Pancreas (tissue), 10 donors: ENCODE data around the gene RIN3. TPM values are rescaled to one million over a fixed set of nuclear protein-coding genes. Genes with fewer than 3 reads are reported as not detected.
"Not testable (repeated sequence)": the region's sequence is repeated elsewhere in the genome, so short reads cannot be mapped to it uniquely, and the experiment has no call there.

Source experiments
- ATAC-seq, 4 donors: fragments of 200-7000 bp; cut with Tn5 transposase; one replicate each; pipeline versions ENCODE4 v1.8.0 to v1.9.1; 2020; ENCODE audit warnings: mild to moderate bottlenecking in 4 of 4, moderate library complexity in 4 of 4
- DNase-seq, 6 donors: peaks; one replicate each; pipeline ENCODE4 v3.0.0-alpha.2; 2020
- FAIRE-seq: peaks from 2 replicates; lab custom pipeline; 2012; peaks lifted over from hg19 to GRCh38; lab: Jason Lieb, UNC
- H3K27ac ChIP-seq, 4 donors: fragments of 200-600 bp; sonication (generic); 1 replicate in 3 of 4; 2 replicates in 1 of 4; pipeline versions ENCODE4 v1.5.0 to v1.8.0; 2020
- H3K27me3 ChIP-seq, 4 donors: fragments of 200-600 bp; one replicate each; pipeline ENCODE4 v1.8.0; 2021
- H3K36me3 ChIP-seq, 3 donors: fragments of 200-600 bp; sonication (generic) in 1 of 3; one replicate each; pipeline versions ENCODE4 v1.5.0 to v1.8.0; 2020 to 2021
- H3K4me1 ChIP-seq, 3 donors: fragments of 200-600 bp; one replicate each; pipeline ENCODE4 v1.8.0; 2021
- H3K4me3 ChIP-seq, 4 donors: fragments of 200-600 bp; sonication (generic) in 2 of 4; one replicate each; pipeline versions ENCODE4 v1.5.0 to v1.8.0; 2020 to 2021
- H3K9me3 ChIP-seq, 4 donors: fragments of 200-600 bp; one replicate each; pipeline ENCODE4 v1.8.0; 2021
- WGBS, 2 donors: extraction: QIAGEN DNeasy Blood & Tissue Kit; methylation state at CpG; one replicate each; pipeline ENCODE4 v1.1.7; 2013; 5-methylcytosine and 5-hydroxymethylcytosine counted together
- intact Hi-C, 3 donors: fragments of 100-400 bp; cut with DNase I; formaldehyde crosslinking; loops; one replicate each; pipeline versions ENCODE4 v1.11.1 to v1.14.2; 2022
- polyA plus RNA-seq, 2 donors: library from polyadenylated mRNA; stranded (reverse); fragments of 200-250 nt; gene quantifications; one replicate each; pipeline ENCODE4 v1.2.3, GENCODE V29; 2013
- total RNA-seq, 6 donors: library from RNA; stranded (reverse); fragmentation: NEBNext Ultra II Directional in 4 of 6; extraction: Animal tissue kit (Norgen Biotek cat#: 25700) in 4 of 6; gene quantifications; one replicate each; pipeline versions ENCODE4 v1.2.1 to v1.2.4, GENCODE V29; 2021 to 2023
- TF ChIP-seq, protein P1 (sequence below), 4 donors: fragments of 200-600 bp; sonication (generic) in 3 of 4; IDR thresholded peaks; one replicate each; pipeline versions ENCODE4 v1.5.0 to v1.8.0; 2021; ENCODE audit warnings: antibody characterized with exemption in 4 of 4
- donor health status: healthy with polysubstance abuse.
- donor health status: DM: no; HTN: no; CAD: no; lungs with moderate emphysema.
- donor health status: DM: no; HTN: no; CAD: no.
- donor health status: control.
- donor health status: control.
- donor health status: Bipolar disorder and iron deficiency.
- donor health status: DM: yes; HTN: yes; CAD: no.
- donor health status: DM: no; HTN: no; CAD: no.
- donor health status: DM: no; HTN: no; CAD: no.
- donor health status: DM: yes; HTN: yes; CAD: no.

Gene RIN3
- total and polyA plus RNA-seq, 8 donors = 1.1 to 9.0 (median 2.3) TPM

DNA sequence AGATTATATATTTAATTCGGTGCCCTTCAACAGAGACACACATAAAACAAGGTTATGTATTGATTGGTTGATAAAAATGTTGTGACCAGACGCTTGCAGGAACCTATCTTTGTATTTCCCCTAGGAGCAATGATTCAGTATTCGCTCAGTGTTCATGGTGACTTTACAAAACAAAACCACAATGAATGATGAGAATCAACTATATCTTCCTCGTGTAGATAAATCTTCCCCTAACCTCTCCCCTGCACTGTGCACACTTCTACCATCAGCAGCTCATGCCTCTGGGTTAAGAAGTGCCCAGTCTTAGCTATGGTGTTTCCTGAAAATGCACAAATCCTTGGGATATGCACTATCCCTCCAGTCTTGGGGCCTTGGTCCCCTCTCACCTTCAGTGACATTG lies 16.3 kb downstream of the RIN3 start:
- H3K36me3 ChIP-seq = no peaks in the 10 kb centered on the region
- DNase-seq (no peak), ATAC-seq (no peak), FAIRE-seq (no peak)
- 46 to 60% methylated on average over 4 of the region's 4 CpGs for WGBS, 2 donors
- H3K27ac ChIP-seq = no peak overlapping the region
- no peak overlapping the region for H3K4me3 ChIP-seq
- H3K9me3 ChIP-seq = no peaks in the 10 kb centered on the region
- TF ChIP-seq, protein P1, sequence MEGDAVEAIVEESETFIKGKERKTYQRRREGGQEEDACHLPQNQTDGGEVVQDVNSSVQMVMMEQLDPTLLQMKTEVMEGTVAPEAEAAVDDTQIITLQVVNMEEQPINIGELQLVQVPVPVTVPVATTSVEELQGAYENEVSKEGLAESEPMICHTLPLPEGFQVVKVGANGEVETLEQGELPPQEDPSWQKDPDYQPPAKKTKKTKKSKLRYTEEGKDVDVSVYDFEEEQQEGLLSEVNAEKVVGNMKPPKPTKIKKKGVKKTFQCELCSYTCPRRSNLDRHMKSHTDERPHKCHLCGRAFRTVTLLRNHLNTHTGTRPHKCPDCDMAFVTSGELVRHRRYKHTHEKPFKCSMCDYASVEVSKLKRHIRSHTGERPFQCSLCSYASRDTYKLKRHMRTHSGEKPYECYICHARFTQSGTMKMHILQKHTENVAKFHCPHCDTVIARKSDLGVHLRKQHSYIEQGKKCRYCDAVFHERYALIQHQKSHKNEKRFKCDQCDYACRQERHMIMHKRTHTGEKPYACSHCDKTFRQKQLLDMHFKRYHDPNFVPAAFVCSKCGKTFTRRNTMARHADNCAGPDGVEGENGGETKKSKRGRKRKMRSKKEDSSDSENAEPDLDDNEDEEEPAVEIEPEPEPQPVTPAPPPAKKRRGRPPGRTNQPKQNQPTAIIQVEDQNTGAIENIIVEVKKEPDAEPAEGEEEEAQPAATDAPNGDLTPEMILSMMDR (IDR thresholded peaks at IDR 0.05) = no peak
- no peaks in the 10 kb centered on the region for H3K4me1 ChIP-seq
- intact Hi-C loops = no loop called here
- H3K27me3 ChIP-seq = no peaks in the 10 kb centered on the region

DNA sequence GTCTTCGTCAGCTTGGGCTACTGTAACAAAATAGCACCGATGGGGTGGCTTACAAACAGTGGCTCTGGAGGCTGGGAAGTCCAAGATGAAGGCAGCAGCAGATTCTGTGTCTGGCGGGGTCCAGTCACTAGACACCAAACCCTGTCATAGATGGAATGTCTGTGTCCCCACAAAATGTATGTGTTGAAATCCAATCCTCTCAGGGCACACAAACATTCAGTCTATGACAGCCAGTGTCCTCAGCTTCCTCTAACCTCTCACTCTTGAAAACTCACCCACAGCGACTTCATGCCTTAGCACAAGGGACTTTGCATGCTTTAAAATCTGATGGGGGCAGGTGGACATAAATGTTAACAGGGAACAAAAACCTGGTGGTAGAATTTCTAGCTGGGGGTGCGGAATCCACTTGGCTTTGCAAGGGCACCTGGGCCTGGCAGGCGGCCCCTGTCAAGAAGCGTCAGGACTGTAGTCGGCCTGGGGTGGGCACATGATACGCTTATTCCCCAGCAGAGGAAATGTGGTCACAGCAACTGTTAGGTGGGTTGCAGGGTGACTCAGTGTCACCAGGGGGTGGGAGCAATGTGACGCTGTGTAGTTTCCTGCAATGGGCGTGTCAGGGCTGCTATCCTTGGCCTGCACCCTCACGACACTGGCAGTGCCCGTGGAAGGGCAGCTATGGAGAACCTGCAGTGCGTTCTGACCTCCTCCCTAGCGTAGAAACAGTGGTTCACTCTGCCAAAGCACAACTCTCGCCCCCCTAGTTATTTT lies 17.7 kb downstream of the RIN3 start:
- no peak overlapping the region for H3K27ac ChIP-seq
- FAIRE-seq (no peak), DNase-seq (no peak), ATAC-seq (peak in 3 of 4 donors; percentile 30 to 51 (median 44))
- TF ChIP-seq, protein P1 (IDR thresholded peaks at IDR 0.05) = no peak
- H3K9me3 ChIP-seq = no peaks in the 10 kb centered on the region
- H3K4me1 ChIP-seq = no peaks in the 10 kb centered on the region
- intact Hi-C loops = no loop called here
- 77 to 81% methylated on average over 16 of the region's 16 CpGs for WGBS, 2 donors
- H3K27me3 ChIP-seq = no peaks in the 10 kb centered on the region
- H3K4me3 ChIP-seq = no peak overlapping the region
- H3K36me3 ChIP-seq = no peaks in the 10 kb centered on the region

DNA sequence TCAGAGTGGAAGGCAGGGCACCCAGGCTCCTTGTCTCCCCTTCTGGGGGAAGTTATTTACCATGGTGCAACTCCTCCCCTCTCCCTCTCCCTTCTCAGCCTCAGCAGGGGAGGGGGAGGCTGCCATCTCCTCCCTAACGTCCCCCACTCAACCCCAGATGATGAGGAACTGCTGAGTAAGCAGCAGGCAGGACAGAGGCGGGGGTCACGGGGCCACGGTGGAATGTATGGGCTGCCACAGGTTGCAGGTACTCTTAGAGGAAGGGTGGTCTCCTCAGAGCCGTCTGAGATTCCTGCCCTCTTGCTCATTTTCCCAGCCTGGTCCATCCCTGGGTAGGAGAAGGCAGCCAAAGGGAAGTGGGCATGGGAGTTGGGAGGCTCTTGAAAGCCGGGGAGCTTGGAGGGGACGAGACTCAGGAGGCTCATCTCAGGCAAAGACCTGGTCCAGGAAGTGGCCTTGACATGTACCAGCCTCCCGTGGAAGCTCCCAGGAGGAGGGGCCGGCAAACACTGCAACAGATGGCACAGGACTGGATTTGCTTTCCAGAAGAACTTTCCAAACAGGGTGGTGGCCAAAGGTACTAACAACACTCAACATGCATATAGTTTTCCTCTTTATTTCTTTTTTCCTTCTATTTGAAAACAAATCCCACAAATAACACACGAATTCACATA lies 19.0 kb downstream of the RIN3 start:
- intact Hi-C loops = no loop called here
- TF ChIP-seq, protein P1 (IDR thresholded peaks at IDR 0.05) = no peak
- H3K4me1 ChIP-seq = no peaks in the 10 kb centered on the region
- DNase-seq (no peak), ATAC-seq (no peak), FAIRE-seq (no peak)
- 19 to 25% methylated on average over 10 of the region's 10 CpGs for WGBS, 2 donors
- no peaks in the 10 kb centered on the region for H3K27me3 ChIP-seq
- no peak overlapping the region for H3K4me3 ChIP-seq
- no peaks in the 10 kb centered on the region for H3K9me3 ChIP-seq
- H3K36me3 ChIP-seq = no peaks in the 10 kb centered on the region
- no peak overlapping the region for H3K27ac ChIP-seq

DNA sequence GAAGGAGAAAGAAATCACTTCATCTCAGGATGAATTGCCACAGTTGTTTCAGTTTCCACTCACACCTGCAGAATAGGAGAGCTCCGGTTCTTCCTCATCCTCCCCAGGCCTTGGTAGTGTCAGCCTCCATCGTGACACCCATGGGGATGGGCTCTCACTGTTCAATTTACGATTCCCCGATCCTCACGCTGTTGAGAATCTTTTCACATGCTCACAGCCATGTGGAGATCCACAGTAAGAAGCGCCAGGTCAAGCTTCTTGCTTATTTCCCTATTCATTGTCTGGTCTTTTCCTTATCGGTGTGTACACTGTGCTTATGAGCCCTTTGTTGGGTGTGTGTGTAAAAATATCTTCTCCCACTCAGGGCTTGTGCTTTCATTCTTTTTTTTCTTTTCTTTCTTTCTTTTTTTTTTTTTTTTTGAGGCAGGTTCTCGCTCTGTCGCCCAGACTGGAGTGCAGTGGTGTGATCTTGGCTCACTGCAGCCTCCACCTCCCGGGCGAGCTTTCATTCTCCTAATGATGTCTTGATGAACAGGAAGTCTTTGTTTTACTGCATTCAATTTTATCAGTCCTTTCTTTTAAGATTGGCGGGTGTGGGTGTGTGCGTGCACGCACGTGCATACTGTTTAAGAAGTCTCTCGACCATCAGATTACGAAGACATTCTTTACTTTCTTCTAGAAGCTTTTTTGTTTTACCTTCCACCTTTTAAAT lies 21.5 kb downstream of the RIN3 start:
- H3K9me3 ChIP-seq = no peaks in the 10 kb centered on the region
- no peak for FAIRE-seq
- DNase-seq = no peak
- H3K36me3 ChIP-seq = no peaks in the 10 kb centered on the region
- ATAC-seq = no peak
- no peak overlapping the region for H3K4me3 ChIP-seq
- intact Hi-C loops = no loop called here
- 39 to 48% methylated on average over 17 of the region's 17 CpGs for WGBS, 2 donors
- H3K27ac ChIP-seq = no peak overlapping the region
- TF ChIP-seq, protein P1 (IDR thresholded peaks at IDR 0.05) = no peak
- H3K27me3 ChIP-seq = no peaks in the 10 kb centered on the region
- H3K4me1 ChIP-seq = no peaks in the 10 kb centered on the region

DNA sequence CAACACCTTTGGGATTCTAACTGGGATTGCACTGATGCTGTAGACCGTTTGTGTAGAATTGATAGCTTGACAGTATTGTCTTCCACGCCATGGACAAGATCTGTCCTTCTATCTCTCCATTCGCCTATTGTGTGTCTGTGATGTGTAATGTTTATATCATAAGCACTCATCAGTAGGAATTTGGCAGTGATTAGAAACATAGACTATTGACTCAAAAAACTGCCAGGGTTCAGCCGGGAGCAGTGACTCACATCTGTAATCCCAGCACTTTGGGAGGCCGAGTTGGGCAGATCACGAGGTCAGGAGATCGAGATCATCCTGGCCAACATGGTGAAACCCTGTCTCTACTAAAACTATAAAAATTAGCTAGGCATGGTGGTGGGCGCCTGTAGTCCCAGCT lies 22.6 kb downstream of the RIN3 start:
- ATAC-seq, H3K9me3 ChIP-seq, DNase-seq, H3K36me3 ChIP-seq, H3K4me1 ChIP-seq, H3K4me3 ChIP-seq, H3K27me3 ChIP-seq, FAIRE-seq, intact Hi-C loops, H3K27ac ChIP-seq: not testable (repeated sequence)
- 65 to 67% methylated on average over 8 of the region's 8 CpGs for WGBS, 2 donors
